ENCODE measurements around the gene C2orf69.
"Not testable (repeated sequence)": the region's sequence is repeated elsewhere in the genome, so short reads cannot be mapped to it uniquely, and the experiment has no call there.

Gene C2orf69

DNA sequence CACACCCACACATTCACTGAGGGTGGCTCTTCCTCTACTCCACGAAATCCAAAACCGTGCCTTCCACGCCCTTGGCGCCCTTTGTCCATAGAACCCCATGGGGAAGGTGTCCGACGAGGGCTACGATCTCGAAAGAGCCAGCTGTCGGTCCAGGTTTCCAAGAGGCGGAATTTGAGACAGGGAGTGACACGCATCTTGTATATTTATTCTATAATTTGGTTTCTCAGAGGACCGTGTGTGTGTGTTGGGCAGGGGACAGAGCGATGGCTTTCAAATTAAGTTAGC is 726 bp downstream of the C2orf69 start:
- peak; percentile 3 for DNase-seq (ENCODE audit: low spot score)
- TF ChIP-seq, protein P1, sequence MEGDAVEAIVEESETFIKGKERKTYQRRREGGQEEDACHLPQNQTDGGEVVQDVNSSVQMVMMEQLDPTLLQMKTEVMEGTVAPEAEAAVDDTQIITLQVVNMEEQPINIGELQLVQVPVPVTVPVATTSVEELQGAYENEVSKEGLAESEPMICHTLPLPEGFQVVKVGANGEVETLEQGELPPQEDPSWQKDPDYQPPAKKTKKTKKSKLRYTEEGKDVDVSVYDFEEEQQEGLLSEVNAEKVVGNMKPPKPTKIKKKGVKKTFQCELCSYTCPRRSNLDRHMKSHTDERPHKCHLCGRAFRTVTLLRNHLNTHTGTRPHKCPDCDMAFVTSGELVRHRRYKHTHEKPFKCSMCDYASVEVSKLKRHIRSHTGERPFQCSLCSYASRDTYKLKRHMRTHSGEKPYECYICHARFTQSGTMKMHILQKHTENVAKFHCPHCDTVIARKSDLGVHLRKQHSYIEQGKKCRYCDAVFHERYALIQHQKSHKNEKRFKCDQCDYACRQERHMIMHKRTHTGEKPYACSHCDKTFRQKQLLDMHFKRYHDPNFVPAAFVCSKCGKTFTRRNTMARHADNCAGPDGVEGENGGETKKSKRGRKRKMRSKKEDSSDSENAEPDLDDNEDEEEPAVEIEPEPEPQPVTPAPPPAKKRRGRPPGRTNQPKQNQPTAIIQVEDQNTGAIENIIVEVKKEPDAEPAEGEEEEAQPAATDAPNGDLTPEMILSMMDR (IDR thresholded peaks at IDR 0.05; ENCODE audit: extremely low read depth, insufficient read depth, missing control alignments), result no peak
- in situ Hi-C loops (cut with MboI; ENCODE audit: low pct_unique_long_range_greater_than_20kb, low sequenced_read_pairs, unreplicated experiment), result no loop called here

- in situ Hi-C loops (cut with MboI; ENCODE audit: low pct_unique_long_range_greater_than_20kb, low sequenced_read_pairs, unreplicated experiment); DNase-seq (ENCODE audit: low spot score): not testable (repeated sequence)
These were observed 1.5 kb downstream of the C2orf69 start for GRCh38 chr2:199912553-199913114.

DNA sequence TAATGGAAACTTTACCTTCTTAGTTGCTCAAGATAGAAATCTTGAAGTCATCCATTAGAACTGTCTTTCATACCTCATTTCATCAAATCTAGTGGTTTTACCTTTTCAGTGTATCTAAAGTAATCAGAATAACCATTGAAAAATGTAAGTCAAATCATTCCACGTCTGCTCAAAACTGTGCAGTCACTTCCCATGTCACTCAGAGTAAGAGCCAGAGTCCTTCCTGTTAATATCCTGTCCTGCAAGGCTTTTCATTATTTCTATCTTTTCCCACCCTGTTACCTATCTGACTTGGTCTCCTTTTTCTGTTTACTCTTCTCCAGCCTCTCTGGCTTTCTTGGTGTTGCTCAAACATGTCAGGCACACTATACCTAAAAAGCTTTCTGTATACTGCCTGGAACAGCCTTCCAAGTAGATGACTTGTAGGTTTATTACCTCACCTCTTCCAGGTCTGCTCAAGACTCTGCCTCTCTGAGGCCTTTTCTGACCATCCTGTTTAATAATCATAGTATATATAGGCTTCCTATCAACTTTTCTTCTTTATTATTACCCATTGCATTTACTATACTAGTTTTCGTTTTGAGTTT is 3.4 kb downstream of the C2orf69 start:
- DNase-seq (ENCODE audit: low spot score), result no peak
- TF ChIP-seq, protein P1 (IDR thresholded peaks at IDR 0.05; ENCODE audit: extremely low read depth, insufficient read depth, missing control alignments), result no peak
- in situ Hi-C loops (cut with MboI; ENCODE audit: low pct_unique_long_range_greater_than_20kb, low sequenced_read_pairs, unreplicated experiment), result no loop called here

GRCh38 chr2:199916980-199917379 is 5.9 kb downstream of the C2orf69 start:
- in situ Hi-C loops (cut with MboI; ENCODE audit: low pct_unique_long_range_greater_than_20kb, low sequenced_read_pairs, unreplicated experiment), result no loop called here
- DNase-seq (ENCODE audit: low spot score), result no peak
- TF ChIP-seq, protein P1 (IDR thresholded peaks at IDR 0.05; ENCODE audit: extremely low read depth, insufficient read depth, missing control alignments), result no peak

DNA sequence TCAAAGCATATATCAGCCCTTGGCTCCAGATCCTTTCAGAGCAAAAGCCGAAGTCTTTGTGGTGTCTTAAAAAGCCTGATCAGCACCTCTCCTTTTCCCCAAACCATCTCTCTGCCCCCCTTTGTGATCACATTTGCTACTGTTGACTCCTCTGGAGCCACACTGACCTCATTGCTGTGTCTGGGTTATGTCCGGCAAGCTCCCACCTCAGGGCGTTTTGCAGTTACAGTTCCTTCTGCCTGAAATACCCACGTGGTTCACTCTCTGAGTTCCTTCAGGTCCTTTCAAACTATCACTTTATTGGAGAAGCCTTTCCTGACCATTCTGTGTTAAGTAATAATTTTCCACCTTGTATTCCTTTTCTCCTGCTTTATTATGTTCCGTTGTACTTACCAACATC is 11.8 kb downstream of the C2orf69 start:
- in situ Hi-C loops (cut with MboI; ENCODE audit: low pct_unique_long_range_greater_than_20kb, low sequenced_read_pairs, unreplicated experiment), result no loop called here
- TF ChIP-seq, protein P1 (IDR thresholded peaks at IDR 0.05; ENCODE audit: extremely low read depth, insufficient read depth, missing control alignments), result no peak
- DNase-seq (ENCODE audit: low spot score), result no peak

- TF ChIP-seq, protein P1 (IDR thresholded peaks at IDR 0.05; ENCODE audit: extremely low read depth, insufficient read depth, missing control alignments), result no peak
- in situ Hi-C loops (cut with MboI; ENCODE audit: low pct_unique_long_range_greater_than_20kb, low sequenced_read_pairs, unreplicated experiment), result no loop called here
- no peak for DNase-seq (ENCODE audit: low spot score)
These were observed 12.8 kb downstream of the C2orf69 start for GRCh38 chr2:199923924-199924323.

DNA sequence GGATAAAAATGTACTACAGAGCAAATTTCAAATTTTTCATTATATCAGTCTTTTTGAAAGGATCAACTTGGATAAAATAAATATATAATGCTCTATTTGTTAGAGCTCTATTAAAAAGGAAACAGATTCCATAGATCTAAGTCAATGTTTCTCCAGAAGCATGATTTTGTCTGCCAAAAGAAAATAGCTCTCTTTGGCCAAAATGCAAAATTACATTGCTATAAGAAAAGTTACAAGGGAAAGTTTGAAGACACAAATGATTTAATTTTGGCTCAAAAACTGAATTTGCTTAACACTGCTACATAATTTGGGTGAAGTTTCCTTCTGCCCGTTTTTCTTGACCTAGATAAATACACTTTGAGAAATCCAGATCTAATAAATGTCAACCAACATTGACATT is 15.7 kb downstream of the C2orf69 start:
- in situ Hi-C loops (cut with MboI; ENCODE audit: low pct_unique_long_range_greater_than_20kb, low sequenced_read_pairs, unreplicated experiment), result no loop called here
- DNase-seq (ENCODE audit: low spot score), result no peak
- TF ChIP-seq, protein P1 (IDR thresholded peaks at IDR 0.05; ENCODE audit: extremely low read depth, insufficient read depth, missing control alignments), result no peak
